ENCODE measurements around the gene ENDOG.
A peak's percentile ranks its signal among the peaks of the same experiment; 100 is the strongest.

The ENDOG gene

GRCh38 chr9:128819716-128820664 is 1.7 kb downstream of the ENDOG start:
- no peak overlapping the region for H3K27ac ChIP-seq
- H3K9ac ChIP-seq: peak overlapping the region; percentile 83; the same call in 1 of the 2 replicates
- H3K9me3 ChIP-seq: no peaks in the 10 kb centered on the region
- peak overlapping the region; percentile 98 for H3K4me2 ChIP-seq
- TF ChIP-seq Cebpa-rat (IDR thresholded peaks at IDR 0.05): no peak
- H4K20me1 ChIP-seq: peaks cover 45% of the 10 kb centered on the region
- H3K4me3 ChIP-seq: peak overlapping the region; percentile 77; the same call in 1 of the 2 replicates
- H3K4me1 ChIP-seq: peaks cover 31% of the 10 kb centered on the region
- H3K27me3 ChIP-seq: no peaks in the 10 kb centered on the region
- peaks cover 46% of the 10 kb centered on the region for H3K36me3 ChIP-seq

DNA sequence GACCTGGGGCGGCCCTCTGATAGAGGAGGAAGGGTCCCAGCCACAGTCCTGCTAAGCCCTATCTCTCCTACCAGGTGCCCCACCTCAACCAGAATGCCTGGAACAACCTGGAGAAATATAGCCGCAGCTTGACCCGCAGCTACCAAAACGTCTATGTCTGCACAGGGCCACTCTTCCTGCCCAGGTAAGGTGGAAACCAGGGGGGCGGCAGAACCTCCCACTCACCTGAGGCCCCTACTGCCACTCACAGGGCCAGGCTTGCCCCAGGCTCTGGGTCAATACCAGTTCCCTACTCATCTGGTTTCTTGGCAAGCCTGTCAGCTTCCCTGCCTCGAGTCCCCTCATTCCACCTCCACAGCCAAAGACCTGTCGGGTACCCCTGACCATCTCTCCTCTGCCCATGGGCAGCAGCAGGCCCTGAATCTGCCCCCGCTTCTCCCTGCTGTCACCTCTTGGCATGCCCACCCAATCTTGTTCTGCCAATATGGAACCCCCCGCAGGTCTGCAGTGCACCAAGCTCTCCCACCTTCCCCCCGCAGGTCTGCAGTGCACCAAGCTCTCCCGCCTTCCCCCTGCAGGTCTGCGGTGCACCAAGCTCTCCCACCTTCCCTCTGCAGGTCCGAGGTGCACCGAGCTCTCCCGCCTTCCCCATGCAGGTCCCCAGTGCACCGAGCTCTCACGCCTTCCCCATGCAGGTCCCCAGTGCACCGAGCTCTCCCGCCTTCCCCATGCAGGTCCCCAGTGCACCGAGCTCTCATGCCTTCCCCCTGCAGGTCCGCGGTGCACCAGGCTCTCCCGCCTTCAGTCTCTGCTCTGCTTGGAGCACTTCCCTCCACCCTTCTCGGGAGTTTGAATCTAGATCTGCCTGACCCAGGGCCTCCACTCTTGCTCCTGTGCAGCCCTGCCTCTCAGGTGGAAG is 2.6 kb downstream of the ENDOG start:
- H3K9me3 ChIP-seq: no peaks in the 10 kb centered on the region
- no peaks in the 10 kb centered on the region for H3K27me3 ChIP-seq
- H3K36me3 ChIP-seq: peaks cover 55% of the 10 kb centered on the region
- no peak overlapping the region for H3K4me3 ChIP-seq
- H3K4me1 ChIP-seq: peaks cover 31% of the 10 kb centered on the region
- peaks cover 45% of the 10 kb centered on the region for H4K20me1 ChIP-seq
- TF ChIP-seq Cebpa-rat (IDR thresholded peaks at IDR 0.05): no peak
- no peak overlapping the region for H3K27ac ChIP-seq
- no peak overlapping the region for H3K4me2 ChIP-seq
- no peak overlapping the region for H3K9ac ChIP-seq

- Histone ChIP-seq H4K20me1 (peaks cover 45% of the 10 kb centered on the region), H3K36me3 (peaks cover 64% of the 10 kb centered on the region), H3K4me3 (no peak overlapping the region), H3K27ac (no peak overlapping the region), H3K9me3 (no peaks in the 10 kb centered on the region), H3K27me3 (no peaks in the 10 kb centered on the region), H3K9ac (no peak overlapping the region), H3K4me2 (no peak overlapping the region), H3K4me1 (peaks cover 31% of the 10 kb centered on the region)
- TF ChIP-seq Cebpa-rat (IDR thresholded peaks at IDR 0.05): no peak
Observed at GRCh38 chr9:128821584-128822406, 3.5 kb downstream of the ENDOG start.

DNA sequence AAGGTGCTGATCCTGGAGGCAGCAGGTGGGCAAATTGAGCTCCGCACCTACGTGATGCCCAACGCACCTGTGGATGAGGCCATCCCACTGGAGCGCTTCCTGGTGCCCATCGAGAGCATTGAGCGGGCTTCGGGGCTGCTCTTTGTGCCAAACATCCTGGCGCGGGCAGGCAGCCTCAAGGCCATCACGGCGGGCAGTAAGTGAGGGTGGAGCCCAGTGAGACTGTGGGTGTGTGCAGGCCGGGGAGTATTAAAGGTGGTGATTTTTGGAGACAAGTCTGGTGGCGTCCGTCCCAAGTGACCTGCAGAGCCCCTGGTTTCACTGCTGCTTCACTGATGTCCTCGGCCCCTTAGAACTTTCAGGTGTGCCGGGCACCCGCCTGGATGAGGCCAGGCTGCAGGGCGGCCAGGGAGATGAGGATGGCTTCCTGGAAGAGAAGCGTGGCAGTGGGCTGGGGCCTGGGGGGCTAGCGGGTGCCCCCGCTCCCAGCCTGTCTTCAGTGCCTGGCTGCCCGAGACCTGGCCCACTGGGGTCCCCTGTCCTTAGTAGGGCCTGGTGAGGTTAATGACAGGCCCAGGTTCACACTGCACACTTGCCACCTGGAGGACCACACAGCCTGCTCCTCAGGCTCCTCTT is 4.2 kb downstream of the ENDOG start:
- H3K4me3 ChIP-seq: no peak overlapping the region
- H3K4me1 ChIP-seq: peaks cover 30% of the 10 kb centered on the region
- no peak overlapping the region for H3K9ac ChIP-seq
- no peaks in the 10 kb centered on the region for H3K9me3 ChIP-seq
- peaks cover 71% of the 10 kb centered on the region for H3K36me3 ChIP-seq
- no peaks in the 10 kb centered on the region for H3K27me3 ChIP-seq
- no peak overlapping the region for H3K4me2 ChIP-seq
- TF ChIP-seq Cebpa-rat (IDR thresholded peaks at IDR 0.05): no peak
- H4K20me1 ChIP-seq: peaks cover 45% of the 10 kb centered on the region
- no peak overlapping the region for H3K27ac ChIP-seq

GRCh38 chr9:128823362-128823902 is 5.1 kb downstream of the ENDOG start:
- TF ChIP-seq Cebpa-rat (IDR thresholded peaks at IDR 0.05): no peak
- peaks cover 46% of the 10 kb centered on the region for H4K20me1 ChIP-seq
- H3K9ac ChIP-seq: no peak overlapping the region
- peaks cover 80% of the 10 kb centered on the region for H3K36me3 ChIP-seq
- no peak overlapping the region for H3K27ac ChIP-seq
- no peak overlapping the region for H3K4me3 ChIP-seq
- peaks cover 34% of the 10 kb centered on the region for H3K4me1 ChIP-seq
- no peaks in the 10 kb centered on the region for H3K9me3 ChIP-seq
- no peaks in the 10 kb centered on the region for H3K27me3 ChIP-seq
- H3K4me2 ChIP-seq: no peak overlapping the region

GRCh38 chr9:128823903-128824406 is 5.7 kb downstream of the ENDOG start:
- H3K9ac ChIP-seq: no peak overlapping the region
- H3K27ac ChIP-seq: no peak overlapping the region
- peaks cover 80% of the 10 kb centered on the region for H3K36me3 ChIP-seq
- H4K20me1 ChIP-seq: peaks cover 52% of the 10 kb centered on the region
- no peak for TF ChIP-seq Cebpa-rat (IDR thresholded peaks at IDR 0.05)
- H3K4me2 ChIP-seq: no peak overlapping the region
- H3K4me1 ChIP-seq: peaks cover 39% of the 10 kb centered on the region
- no peaks in the 10 kb centered on the region for H3K9me3 ChIP-seq
- no peaks in the 10 kb centered on the region for H3K27me3 ChIP-seq
- no peak overlapping the region for H3K4me3 ChIP-seq

GRCh38 chr9:128824911-128825310 is 6.6 kb downstream of the ENDOG start:
- no peaks in the 10 kb centered on the region for H3K9me3 ChIP-seq
- H3K4me2 ChIP-seq: no peak overlapping the region
- H3K27me3 ChIP-seq: no peaks in the 10 kb centered on the region
- H3K36me3 ChIP-seq: peaks cover 80% of the 10 kb centered on the region
- H4K20me1 ChIP-seq: peaks cover 44% of the 10 kb centered on the region
- H3K9ac ChIP-seq: no peak overlapping the region
- H3K4me3 ChIP-seq: no peak overlapping the region
- TF ChIP-seq Cebpa-rat (IDR thresholded peaks at IDR 0.05): no peak
- H3K4me1 ChIP-seq: peaks cover 32% of the 10 kb centered on the region
- H3K27ac ChIP-seq: no peak overlapping the region

GRCh38 chr9:128825923-128826700 is 7.8 kb downstream of the ENDOG start:
- Histone ChIP-seq H3K27me3 (no peaks in the 10 kb centered on the region), H3K4me1 (peaks cover 25% of the 10 kb centered on the region), H3K27ac (no peak overlapping the region), H3K4me3 (no peak overlapping the region), H3K36me3 (peaks cover 73% of the 10 kb centered on the region), H4K20me1 (peaks cover 32% of the 10 kb centered on the region), H3K4me2 (no peak overlapping the region), H3K9ac (no peak overlapping the region), H3K9me3 (no peaks in the 10 kb centered on the region)
- TF ChIP-seq Cebpa-rat (IDR thresholded peaks at IDR 0.05): no peak

All from BLaER1 (cell line).